COLO668 (cell line): ENCODE data around the gene PHACTR3.

ENCODE experiments used
- DNase-seq: peaks from one replicate; lab custom pipeline; 2025; ENCODE audit not compliant: unreplicated experiment; lab: John Stamatoyannopoulos, UW

Gene PHACTR3

DNA sequence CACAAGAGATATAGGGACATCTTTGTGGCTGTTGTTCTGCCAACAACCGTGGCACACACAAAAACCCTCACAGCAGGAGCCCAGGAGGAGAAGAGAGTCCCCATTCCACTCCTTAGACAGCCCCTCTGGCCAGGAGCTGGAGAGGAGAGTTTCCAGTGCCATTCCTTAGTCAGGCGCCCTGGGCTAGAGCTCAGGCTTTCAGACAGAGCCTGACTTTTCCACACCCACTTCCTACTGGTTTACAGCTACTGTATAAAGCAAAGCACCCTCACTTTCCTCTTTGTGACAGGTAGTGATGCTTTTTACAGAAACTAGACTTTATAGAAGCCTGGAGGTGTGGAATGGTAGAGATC, 183.2 kb downstream of the PHACTR3 start:
- no peak for DNase-seq

DNA sequence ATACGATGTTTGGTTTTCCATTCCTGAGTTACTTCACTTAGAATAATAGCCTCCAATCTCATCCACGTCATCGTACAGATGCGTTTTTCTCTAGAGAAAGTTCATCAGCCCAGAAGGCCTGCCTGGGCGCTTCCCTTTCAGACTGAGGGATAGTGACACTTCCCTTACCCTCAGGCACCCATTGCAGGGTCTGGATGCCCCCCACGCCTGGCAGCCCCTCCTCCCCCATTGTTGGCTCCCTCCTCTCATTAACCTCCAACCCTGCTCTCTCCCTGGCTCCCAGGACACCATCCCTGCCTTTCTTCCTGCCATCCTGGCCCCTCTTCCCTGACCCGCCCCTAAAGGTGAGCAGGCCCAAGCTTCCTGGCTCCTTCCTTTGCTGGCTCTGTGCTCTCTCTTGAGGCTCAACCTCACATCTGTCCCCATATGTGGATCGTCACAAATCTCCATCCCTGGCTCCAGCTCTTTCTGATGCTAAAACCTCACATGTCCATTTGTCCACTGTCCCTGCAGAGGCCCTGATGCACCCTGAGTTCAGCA, 183.9 kb downstream of the PHACTR3 start:
- no peak for DNase-seq

DNA sequence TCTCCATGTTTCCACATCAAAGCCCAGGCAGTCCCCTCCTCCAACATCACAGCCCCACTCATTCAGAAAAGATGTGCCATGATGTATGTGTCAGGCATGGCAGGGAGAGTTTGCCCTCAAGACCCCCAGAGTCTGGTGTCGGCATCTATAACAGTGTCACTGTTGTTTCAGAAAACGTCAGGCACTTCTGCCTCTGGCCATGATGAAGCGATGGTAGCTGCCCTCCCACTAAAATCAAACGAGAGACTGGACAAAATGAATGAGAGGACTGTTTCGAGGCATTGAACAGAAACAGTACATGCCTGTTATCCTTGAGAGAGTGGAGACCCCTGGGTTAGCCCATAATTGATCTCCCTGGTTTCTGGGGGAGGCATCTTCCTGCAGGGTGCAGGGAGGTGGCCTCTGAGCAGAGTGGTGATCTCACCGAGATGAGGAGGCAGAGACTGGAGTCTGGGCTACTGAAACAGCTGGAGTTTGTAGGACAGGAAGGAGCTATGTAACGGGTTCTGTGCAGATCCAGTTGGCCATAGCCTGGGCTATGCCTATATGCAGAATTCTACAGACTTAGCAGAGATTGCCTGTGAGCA, 184.6 kb downstream of the PHACTR3 start:
- no peak for DNase-seq

DNA sequence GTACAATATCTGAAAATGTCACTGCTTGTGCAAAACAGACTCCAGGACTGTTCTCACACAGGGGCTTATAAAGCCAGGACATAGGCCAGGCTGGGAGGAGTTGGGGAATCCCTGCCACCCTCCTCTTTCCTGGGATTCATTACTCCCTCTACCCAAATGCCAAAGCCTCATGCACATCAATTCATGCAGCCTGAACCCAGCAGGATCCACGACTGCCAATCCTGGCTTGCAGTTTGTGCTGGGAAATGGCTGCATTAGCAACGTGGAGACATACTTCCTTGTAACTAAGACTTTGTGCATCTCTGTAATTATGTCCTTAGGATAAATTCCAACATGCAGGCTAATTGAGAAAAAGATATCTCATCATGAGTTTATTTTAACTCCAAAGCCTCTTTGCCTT, 185.3 kb downstream of the PHACTR3 start:
- DNase-seq, result no peak

DNA sequence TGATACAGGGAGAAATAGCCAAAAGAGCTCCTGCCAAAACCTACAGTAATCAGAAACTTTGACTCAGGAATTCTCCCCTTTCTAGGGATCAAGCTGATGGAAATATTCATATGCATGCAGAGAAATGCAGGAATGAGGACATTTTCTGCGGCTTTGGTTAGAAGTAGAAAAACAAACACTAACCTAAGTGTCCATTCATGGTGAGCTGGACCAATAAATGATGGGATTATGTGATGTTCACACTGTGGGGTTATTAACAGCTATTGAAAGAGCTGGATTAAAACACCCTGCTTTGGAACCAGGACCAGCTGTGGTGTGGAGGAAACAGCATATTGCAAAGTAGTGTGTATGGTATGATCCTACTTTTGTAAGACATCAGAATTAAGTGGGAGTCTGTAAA, 186.0 kb downstream of the PHACTR3 start:
- DNase-seq, result no peak

DNA sequence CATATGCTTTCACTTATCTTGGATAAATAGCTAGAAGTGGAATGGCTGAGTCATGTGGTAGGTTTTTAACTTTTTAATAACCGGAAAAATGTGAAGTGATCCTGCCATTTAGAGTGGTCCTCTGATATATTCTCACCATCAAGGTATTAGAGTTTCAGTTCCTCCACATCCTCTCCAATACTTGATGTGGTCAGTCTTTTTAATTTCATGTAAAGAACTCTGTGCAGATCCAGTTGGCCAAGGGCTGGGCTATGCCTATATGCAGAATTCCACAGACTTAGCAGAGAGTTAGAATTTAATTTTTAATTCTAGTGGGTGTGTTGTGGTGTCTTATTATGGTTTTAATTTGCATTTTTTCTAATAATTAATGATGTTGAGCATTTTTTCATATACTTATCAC, 188.0 kb downstream of the PHACTR3 start:
- no peak for DNase-seq

DNA sequence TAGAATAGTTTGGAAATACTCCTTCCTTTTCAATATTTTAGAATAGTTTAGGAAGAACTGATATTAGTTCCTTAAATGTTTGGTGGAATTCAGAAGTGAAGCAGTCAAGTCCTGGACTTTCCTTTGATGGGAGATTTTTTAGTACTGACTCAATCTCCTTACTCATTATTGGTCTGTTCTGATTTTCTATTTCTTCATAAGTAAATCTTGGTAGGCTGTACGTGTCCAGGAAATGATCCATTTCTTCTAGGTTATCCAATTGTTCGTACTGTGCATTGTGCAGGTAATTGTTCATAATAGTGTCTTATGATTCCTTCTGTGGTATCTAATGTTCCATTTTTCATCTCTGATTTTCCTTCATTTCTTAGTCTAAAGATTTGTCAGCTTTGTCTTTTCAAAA, 190.2 kb downstream of the PHACTR3 start:
- no peak for DNase-seq

DNA sequence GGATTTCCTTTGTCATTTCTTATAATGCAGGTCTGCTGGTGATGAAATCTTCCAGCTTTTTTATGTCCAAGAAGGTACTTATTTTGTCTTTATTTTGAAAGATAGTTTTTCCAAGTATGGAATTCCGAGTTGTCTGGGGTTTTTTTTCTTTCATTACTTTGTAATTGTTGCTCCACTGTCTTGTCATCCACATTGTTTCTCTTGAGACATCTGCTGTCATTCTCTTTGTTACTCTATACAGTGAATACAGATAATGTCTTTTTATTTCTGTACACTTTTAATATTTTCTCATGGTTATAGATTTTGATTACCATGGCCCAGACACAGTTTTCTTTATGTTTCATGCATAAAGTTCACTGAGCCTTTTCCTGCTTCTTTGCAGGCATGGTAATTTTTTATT, 196.0 kb downstream of the PHACTR3 start:
- no peak for DNase-seq

DNA sequence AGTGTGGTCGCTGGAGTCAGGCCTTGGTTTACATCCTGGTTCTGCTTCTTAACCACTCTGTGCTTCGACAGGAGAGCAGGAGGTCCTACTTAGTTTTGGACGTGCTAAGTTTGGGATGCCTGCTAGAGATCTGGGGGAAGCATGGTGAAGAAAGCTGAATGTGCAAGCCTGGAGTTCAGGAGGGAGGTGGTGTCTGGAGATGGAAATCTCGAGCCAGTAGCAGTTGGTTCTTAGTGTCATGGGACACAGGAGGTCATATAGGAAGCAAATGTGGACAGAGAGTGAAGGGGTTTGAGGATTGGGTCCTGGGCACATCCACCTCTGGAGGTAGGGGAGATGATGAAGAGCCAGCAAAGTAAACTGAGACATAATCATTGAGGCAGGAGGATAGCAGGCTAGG, 197.7 kb downstream of the PHACTR3 start:
- no peak for DNase-seq

DNA sequence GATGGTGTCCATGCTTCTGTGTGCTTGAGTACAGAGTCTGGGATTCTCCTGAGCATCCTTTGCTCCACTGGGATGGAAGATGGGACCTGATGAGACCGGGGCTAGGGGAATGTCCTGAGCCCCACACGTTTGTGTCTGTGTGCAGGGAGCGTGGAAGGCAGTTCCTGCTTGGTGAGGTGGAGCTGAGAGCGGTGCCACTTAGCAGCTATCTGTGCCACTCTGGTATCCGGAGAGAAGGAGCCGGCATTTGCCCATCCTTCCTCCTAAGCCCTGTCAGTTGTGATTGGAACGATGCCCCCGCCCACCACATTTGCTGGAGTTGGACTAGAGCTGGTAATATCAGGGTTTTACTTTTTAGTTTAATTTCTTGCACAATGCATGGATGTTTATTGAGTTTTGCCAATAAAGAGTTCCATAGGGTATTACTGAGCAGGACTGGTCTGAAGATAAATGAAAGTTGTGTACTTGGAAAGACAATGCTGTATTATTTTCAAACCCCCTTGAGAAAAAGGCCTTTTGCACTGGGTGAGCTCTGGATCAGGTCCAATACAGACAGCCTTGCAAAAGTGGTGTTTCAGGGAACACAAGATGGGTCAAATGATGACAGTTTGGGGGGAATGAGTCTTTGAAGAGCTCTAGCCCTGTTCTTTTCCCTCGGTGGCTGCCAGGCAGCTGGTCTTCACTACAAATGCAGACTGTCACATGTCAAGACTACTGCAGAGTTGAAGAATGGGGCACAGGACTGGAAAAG, 198.3 kb downstream of the PHACTR3 start:
- DNase-seq, result no peak

DNA sequence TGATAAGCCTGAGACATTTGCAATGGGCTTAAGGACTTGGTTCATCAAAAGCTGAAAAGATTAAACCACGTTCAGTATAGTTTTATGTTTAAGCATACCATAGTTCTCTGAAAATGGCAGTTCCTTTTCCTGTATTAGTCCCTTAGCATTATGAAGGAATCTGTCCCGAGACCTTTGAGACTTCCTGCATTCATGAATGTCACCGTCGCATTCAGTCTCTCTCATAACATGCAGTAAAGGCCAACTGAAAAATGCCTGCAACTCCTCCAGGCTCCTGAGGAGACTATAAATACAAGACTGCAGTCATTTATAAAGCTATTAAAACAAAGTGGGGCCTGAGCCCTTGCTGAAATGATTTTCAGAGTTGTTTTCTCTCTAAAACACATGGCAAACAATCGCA, 200.0 kb downstream of the PHACTR3 start:
- DNase-seq, result no peak

DNA sequence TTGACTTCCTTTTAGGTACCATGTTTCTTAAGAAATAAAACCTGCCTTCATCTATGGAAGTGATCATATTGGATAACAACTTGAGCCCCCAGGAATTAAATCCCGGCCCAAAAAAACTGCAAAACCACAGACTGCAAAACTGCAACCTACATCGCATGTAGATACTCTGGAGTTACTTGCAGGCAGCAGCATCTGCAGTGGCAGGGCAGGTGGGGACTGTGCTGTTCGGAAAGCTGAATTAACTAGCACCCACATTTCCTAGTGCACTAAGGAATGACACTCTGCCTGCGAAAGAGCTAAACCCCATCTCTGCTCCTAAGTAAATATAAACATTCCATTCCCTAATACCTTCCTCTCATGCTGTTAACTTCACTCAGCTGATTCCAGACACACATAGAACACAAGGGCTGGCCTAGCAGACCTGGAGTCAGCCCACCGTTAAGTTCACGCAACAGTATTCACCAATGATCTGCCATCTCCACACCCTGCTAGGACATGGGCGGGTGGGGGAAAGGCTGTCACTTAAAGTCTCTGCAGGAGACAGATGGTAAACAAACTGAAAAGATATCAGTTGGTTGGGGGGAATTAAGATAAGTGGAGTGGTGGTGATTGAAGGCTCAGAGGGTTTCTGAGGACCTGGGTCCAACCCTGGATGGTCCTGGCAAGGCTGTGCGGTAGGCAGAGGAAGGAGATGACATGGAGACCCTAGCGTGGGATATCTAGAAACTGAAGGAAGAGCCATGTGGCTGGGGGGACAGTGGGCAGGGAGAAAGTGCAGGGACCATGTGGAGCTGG, 200.7 kb downstream of the PHACTR3 start:
- no peak for DNase-seq

DNA sequence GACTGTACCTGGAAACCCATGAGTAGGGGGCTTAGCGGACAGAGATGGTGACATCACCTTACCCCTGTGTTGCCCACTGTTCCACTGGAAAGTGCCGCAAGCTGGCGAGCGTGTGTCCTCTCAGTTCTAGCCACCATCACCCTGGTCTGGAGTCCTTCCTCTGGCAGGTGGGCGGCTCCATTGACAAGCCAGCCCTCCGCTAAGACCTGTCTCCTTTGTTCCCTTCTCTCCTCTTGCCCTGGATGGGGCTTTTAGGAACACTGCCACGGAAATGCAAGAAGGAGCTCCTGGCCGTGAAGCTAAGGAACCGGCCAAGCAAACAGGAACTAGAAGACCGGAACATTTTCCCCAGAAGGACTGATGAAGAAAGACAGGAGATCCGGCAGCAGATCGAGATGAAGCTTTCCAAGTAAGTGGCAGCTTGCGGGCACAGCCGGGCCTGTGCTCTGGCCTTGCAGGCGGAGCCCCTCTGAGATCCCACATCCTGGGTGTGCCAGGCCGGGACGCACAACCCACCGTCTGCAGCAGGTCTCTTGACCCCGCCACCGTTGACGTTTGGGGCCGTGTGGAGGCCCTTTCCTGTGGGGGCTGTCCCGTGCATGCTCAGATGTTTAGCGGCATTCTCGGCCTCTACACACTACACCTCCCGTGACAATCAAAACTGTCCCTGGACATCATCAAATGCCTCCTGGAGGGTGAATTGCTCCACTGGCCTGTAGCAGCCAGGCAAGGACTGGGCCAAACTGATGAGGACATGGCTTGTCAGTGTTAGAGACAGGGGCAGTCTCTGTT, 201.6 kb downstream of the PHACTR3 start:
- DNase-seq, result no peak

DNA sequence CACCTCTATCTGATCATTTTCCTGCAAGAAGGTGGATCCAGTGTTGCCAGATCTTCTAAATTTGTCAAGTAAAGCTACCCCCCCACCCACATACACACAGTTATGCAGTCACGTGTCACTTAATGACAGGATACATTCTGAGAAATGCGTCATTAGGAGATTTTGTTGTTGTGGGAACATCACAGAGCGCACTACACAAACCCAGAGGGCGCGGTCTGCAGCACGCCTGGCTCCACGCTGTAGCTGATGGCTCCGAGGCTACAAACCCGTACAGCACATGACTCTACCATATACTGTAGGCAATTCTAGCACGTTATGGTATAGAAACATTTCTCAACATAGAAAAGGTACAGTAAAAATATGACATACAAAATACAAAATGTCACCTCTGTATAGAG, 202.2 kb downstream of the PHACTR3 start:
- no peak for DNase-seq

DNA sequence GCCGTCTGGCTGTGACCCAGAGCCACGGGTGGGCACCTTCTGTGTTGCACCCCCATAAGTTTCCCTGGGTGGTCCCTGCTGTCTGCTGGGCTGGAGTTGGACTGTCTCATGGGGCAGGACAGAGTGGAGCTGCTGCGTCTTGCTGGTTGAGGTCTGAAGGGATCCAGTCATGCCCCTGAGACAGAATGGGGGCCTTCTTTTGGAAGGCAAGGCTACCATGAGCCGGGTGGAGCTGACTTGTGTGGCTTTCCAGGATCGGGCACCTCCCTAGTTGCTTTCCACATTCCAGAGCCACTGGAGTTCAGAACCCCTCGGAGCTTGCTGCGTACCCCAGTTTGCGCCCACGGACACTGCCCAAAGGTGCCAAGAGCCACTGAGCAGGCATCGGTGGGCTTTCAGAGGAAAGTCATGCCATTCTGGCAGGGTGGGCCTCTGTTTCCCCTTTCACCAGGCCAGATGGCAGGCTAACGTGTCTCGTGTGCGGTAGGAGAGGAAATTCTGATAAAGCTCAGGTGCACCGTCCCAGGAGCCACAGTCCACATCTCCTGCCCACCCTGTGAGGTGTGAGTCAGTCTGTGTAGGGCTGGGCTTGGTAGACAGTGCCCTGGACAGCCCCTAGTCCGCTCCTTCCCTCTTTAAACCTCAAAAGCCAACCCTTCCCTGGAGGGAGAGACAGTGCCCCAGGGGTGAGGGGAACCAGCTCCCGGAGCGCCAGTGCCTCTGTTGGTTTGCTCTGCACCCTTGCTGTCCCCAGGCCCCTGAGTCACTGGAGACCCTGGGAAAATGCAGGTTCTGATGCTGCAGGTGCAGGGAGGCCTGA, 203.8 kb downstream of the PHACTR3 start:
- DNase-seq, result no peak

DNA sequence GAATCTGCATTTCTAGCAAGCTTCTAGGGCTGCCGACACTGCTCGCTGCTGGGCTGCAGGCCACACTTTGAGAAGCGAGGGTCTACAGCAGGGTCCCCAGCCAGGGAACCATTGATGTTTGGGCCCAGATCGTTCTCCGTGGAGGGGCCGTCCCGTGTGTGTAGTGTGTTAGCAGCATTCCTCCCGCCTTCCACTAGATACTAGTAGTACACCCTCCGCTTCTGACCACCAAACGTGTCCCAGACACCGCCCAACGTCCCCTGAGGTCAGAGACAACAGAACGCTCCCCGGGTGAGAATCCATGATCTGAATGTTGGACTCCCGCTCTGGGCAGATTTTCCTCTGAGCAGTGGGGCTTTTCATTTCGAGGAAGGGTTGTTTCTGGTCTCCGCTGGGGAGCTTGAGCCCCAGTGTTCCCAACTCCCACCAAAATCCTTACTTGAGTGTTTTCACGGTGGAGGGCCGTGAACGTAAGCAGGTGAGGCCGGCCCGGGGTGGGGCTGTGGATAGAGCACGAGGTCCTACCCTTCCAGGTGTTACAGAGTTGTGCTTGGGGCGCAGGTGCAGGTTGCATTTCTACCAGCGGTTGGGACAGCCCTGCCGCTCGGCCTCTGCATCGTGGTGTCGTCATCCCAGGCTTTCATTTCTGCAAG, 204.5 kb downstream of the PHACTR3 start:
- DNase-seq, result no peak

DNA sequence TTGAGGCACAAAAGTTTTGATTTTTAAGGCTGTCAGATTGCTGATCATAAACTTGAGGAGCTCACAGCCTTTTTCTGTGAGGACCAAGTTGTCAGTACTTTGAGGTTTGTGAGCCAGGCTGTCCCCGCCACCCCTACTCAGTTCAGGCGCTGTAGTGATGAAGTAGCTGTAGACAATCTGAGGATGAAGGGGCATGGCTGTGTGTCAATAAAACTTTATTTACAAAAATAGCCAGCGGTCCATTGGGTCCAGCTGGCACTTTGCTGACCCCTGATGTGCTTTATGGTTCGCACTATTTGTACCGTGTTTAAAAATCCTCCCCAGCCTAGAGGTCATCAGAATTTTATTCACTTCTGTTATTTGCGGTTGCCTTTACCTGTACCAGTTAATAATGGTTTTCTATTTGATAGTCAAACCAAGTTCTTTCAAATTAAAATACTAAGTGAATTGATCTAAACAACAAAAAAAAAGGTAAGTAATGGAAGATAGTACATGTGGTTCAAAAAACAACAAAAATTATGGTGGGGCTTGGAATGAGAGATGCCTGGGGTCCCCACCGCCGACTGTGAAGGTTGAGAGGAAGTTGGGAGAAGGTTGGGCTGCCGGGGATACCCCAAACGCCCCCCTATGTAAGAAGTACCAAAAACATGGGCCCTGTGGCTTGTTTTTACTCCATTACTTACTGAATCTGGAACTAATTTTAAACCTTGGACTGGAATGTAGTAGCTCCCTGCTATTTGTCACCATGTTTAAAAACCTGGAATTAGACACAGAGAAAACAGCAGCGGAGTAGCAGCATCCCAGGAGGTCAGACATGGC, 205.5 kb downstream of the PHACTR3 start:
- no peak for DNase-seq

DNA sequence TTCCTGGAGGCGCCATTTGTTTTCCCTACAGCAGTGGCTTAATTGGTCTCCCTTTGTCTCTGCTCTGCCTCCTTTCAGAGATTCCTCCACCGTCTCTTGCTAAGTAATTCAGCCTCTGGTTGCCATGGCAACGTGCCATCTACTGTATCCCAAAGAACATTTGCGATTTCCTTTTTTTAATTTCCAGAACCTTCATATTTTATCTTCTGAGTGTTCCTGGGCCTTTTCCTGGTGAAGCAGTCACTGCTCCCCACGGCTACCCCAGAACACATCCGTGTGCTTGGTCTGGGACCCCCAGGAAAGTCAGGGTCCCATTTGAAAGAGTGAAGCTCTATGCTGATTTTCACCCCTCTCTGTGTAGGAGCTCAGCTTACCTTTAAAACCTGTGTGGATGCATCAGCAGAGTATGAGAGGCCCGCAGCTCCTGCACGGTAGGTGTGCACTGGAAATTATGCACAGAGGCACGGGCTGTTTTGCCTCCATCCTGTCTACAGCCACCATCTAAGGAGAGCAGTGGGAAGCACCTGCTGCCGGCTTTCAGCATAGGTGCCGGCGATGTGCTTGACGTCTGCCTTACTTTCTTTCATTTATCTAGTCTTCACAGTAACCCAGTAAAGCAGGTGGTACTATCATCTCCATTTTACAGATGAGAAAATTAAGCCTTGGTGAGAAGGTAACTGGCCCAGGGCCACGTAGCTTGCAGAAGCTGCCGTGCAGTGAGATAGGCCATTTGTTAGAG, 206.3 kb downstream of the PHACTR3 start:
- DNase-seq, result no peak
